Keratinocyte (primary cell): ENCODE measurements around the gene SIK3. TPM values are rescaled to one million over a fixed set of nuclear protein-coding genes. Genes with fewer than 3 reads are reported as not detected.

Experiments used
- DNase-seq: peaks from one replicate; pipeline ENCODE4 v3.0.0-alpha.2; 2011; ENCODE audit warnings: low read depth, missing footprints, low spot score
- FAIRE-seq: peaks from 2 replicates; lab custom pipeline; 2011; peaks lifted over from hg19 to GRCh38; lab: Jason Lieb, UNC
- H2AFZ ChIP-seq: 2 replicates; pipeline ENCODE4 v1.6.0; 2012; ENCODE audit warnings: low read length, control low read depth, inconsistent platforms; ENCODE audit not compliant: control insufficient read depth
- H3K27ac ChIP-seq: 2 replicates; pipeline ENCODE4 v1.5.1; 2011; ENCODE audit warnings: low read length; ENCODE audit not compliant: control insufficient read depth, insufficient read depth
- H3K27me3 ChIP-seq: 3 replicates; pipeline ENCODE4 v1.6.0; 2011; ENCODE audit warnings: low read length; ENCODE audit not compliant: control insufficient read depth, insufficient read depth; ENCODE audit errors: extremely low read depth
- H3K36me3 ChIP-seq, 2 experiments: 2 replicates in 1 of 2; 3 replicates in 1 of 2; pipeline ENCODE4 v1.5.1; 2011; ENCODE audit warnings: low read length in 2 of 2, mild to moderate bottlenecking in 1 of 2; ENCODE audit not compliant: control insufficient read depth in 2 of 2, insufficient read depth in 2 of 2; ENCODE audit errors: extremely low read depth in 1 of 2
- H3K4me1 ChIP-seq: 3 replicates; pipeline ENCODE4 v1.5.1; 2011; ENCODE audit warnings: low read length; ENCODE audit not compliant: control insufficient read depth, insufficient read depth; ENCODE audit errors: extremely low read depth
- H3K4me2 ChIP-seq: 3 replicates; pipeline ENCODE4 v1.6.0; 2011; ENCODE audit warnings: low read depth, low read length; ENCODE audit not compliant: control insufficient read depth, insufficient read depth; ENCODE audit errors: extremely low read depth
- H3K4me3 ChIP-seq, 3 experiments: fragments of 200-600 bp in 1 of 3; sonication (generic) in 1 of 3; 2 replicates in 2 of 3; 3 replicates in 1 of 3; pipeline ENCODE4 v1.5.1; 2011 to 2016; ENCODE audit warnings: low read length in 3 of 3, mild to moderate bottlenecking in 3 of 3, control low read depth in 2 of 3, inconsistent platforms in 1 of 3, low read depth in 1 of 3, mixed read lengths in 1 of 3, mixed run types in 1 of 3, moderate library complexity in 1 of 3; ENCODE audit not compliant: control insufficient read depth in 2 of 3, insufficient read depth in 2 of 3; ENCODE audit errors: extremely low read depth in 1 of 3
- H3K79me2 ChIP-seq: 2 replicates; pipeline ENCODE4 v1.6.0; 2012; ENCODE audit warnings: low read length; ENCODE audit not compliant: control insufficient read depth, insufficient read depth
- H3K9ac ChIP-seq: 3 replicates; pipeline ENCODE4 v1.6.0; 2011; ENCODE audit warnings: low read length; ENCODE audit not compliant: control insufficient read depth, insufficient read depth; ENCODE audit errors: extremely low read depth
- H3K9me1 ChIP-seq: 3 replicates; pipeline ENCODE4 v1.6.0; 2011; ENCODE audit warnings: low read length; ENCODE audit not compliant: control insufficient read depth, insufficient read depth; ENCODE audit errors: extremely low read depth
- H3K9me3 ChIP-seq: 2 replicates; pipeline ENCODE4 v1.5.1; 2012; ENCODE audit warnings: low read depth, low read length; ENCODE audit not compliant: control insufficient read depth
- H4K20me1 ChIP-seq: 3 replicates; pipeline ENCODE4 v1.6.0; 2011; ENCODE audit warnings: low read length; ENCODE audit not compliant: control insufficient read depth, insufficient read depth; ENCODE audit errors: extremely low read depth
- EZH2 ChIP-seq: IDR thresholded peaks from one replicate; pipeline ENCODE4 v1.6.1; 2012; ENCODE audit warnings: inconsistent platforms, mild to moderate bottlenecking, low read length, moderate library complexity
- dilution Hi-C: fragments of 300-500 bp; cut with MboI; formaldehyde crosslinking; loops from one replicate; pipeline ENCODE4 v1.7.0; 2020; ENCODE audit warnings: low sequenced_read_pairs; ENCODE audit not compliant: extremely low pct_ligation_motif_present
- polyA plus RNA-seq, 5 experiments: library from polyadenylated mRNA; depleted of rRNA in 3 of 5; stranded (reverse) in 3 of 5; stranded (forward) in 1 of 5; unstranded in 1 of 5; fragments of >200 nt; gene quantifications; 1 replicate in 1 of 5; 2 replicates in 3 of 5; 3 replicates in 1 of 5; pipeline versions ENCODE4 v1.2.1 to v1.2.3, GENCODE V29; 2011 to 2012; ENCODE audit warnings: missing spikeins in 2 of 5, low read depth in 1 of 5, low replicate concordance in 1 of 5
- TF ChIP-seq, protein P1 (sequence below), 3 experiments: IDR thresholded peaks in 1 of 3; conservative IDR thresholded peaks in 1 of 3; optimal IDR thresholded peaks in 1 of 3; 2 replicates in 2 of 3; 3 replicates in 1 of 3; pipeline versions ENCODE3 to v1.5.1; 2011; ENCODE audit warnings: low read length in 3 of 3, mild to moderate bottlenecking in 3 of 3, moderate library complexity in 2 of 3, control low read depth in 1 of 3, inconsistent platforms in 1 of 3; ENCODE audit not compliant: insufficient read depth in 2 of 3; ENCODE audit errors: extremely low read depth in 1 of 3

SIK3 gene
- polyA plus RNA-seq, 1 donor (not counting 4 experiments of a cell fraction or from before 2014, with no cell fraction given): 8.2 TPM

DNA sequence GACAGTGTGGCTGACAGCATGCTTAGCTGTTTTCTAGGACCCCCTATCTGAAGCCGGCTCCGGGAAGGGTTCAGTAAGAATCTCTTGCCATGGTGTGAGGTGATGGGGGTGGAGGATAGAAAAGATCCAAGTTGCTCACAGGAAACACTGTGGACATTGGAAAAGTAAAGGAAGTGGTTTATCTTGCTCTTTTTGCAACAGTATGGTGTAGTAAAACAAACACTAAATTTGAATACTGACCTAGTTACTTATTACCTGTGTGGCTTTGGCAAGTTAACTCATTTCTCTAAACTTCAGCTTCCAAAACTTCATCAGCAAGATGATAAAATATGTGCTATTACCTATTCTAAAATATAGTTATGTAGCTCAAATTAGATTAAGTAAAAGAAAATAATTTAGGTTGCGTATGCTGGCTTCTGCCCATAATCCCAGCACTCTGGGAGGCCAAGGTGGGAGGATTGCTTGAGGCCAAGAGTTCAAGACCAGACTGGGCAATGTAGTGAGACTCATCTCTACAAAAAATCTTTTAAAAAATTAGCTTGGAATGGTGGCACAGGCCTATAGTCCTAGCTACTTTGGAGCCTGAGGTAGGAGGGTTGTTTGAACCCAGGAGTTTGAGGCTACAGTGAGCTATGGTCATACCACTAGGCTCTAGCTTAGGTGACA, 209.2 kb downstream of the SIK3 start:
- no peaks in the 10 kb centered on the region for H3K4me1 ChIP-seq
- H3K4me2 ChIP-seq: no peak overlapping the region
- H3K36me3 ChIP-seq: peaks cover 4 to 7% of the 10 kb centered on the region in 2 experiments
- no peaks in the 10 kb centered on the region for H3K9me3 ChIP-seq
- DNase-seq (no peak), FAIRE-seq (no peak)
- no peak overlapping the region for H3K27ac ChIP-seq
- H3K9ac ChIP-seq: no peak overlapping the region
- H3K79me2 ChIP-seq: no peaks in the 10 kb centered on the region
- dilution Hi-C loops: no loop called here
- H3K9me1 ChIP-seq: no peaks in the 10 kb centered on the region
- no peaks in the 10 kb centered on the region for H3K27me3 ChIP-seq
- no peak overlapping the region for H2AFZ ChIP-seq
- no peak overlapping the region for H3K4me3 ChIP-seq
- TF ChIP-seq, protein P1, sequence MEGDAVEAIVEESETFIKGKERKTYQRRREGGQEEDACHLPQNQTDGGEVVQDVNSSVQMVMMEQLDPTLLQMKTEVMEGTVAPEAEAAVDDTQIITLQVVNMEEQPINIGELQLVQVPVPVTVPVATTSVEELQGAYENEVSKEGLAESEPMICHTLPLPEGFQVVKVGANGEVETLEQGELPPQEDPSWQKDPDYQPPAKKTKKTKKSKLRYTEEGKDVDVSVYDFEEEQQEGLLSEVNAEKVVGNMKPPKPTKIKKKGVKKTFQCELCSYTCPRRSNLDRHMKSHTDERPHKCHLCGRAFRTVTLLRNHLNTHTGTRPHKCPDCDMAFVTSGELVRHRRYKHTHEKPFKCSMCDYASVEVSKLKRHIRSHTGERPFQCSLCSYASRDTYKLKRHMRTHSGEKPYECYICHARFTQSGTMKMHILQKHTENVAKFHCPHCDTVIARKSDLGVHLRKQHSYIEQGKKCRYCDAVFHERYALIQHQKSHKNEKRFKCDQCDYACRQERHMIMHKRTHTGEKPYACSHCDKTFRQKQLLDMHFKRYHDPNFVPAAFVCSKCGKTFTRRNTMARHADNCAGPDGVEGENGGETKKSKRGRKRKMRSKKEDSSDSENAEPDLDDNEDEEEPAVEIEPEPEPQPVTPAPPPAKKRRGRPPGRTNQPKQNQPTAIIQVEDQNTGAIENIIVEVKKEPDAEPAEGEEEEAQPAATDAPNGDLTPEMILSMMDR (optimal IDR thresholded peaks at IDR 0.05 in 1 of 3, IDR thresholded peaks at IDR 0.05 in 1 of 3, conservative IDR thresholded peaks at IDR 0.05 in 1 of 3; ENCODE audit: extremely low read depth in 1 of 3, insufficient read depth in 2 of 3, low read length in 3 of 3): no peak
- TF ChIP-seq EZH2: no peak
- H4K20me1 ChIP-seq: no peaks in the 10 kb centered on the region

DNA sequence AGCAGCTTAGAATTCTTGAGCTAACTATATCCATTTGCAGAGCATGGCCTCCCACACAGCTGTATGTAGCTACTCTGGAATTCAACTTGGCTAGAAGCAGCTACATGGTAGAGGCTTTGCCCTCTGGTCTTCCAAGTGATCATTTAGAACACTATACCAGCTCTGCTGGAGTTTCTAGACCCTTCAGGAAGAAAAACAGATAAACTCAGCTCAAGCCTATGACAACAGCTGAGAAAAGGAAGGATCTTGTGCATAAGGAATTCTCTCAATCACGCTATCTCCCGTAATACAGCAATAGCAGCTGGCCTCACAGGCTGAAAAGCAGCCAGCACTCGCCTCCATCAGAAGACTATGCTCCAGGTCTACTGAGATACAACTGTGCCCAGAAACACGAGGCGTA, 210.2 kb downstream of the SIK3 start:
- H3K4me3 ChIP-seq: no peak overlapping the region
- no peaks in the 10 kb centered on the region for H4K20me1 ChIP-seq
- no peaks in the 10 kb centered on the region for H3K9me1 ChIP-seq
- no peaks in the 10 kb centered on the region for H3K79me2 ChIP-seq
- H3K9me3 ChIP-seq: no peaks in the 10 kb centered on the region
- peaks cover 2% of the 10 kb centered on the region for H3K4me1 ChIP-seq
- TF ChIP-seq, protein P1 (optimal IDR thresholded peaks at IDR 0.05 in 1 of 3, IDR thresholded peaks at IDR 0.05 in 1 of 3, conservative IDR thresholded peaks at IDR 0.05 in 1 of 3; ENCODE audit: extremely low read depth in 1 of 3, insufficient read depth in 2 of 3, low read length in 3 of 3): no peak
- TF ChIP-seq EZH2: no peak
- no peaks in the 10 kb centered on the region for H3K27me3 ChIP-seq
- no peaks in the 10 kb centered on the region for H3K36me3 ChIP-seq
- H3K4me2 ChIP-seq: no peak overlapping the region
- no peak overlapping the region for H2AFZ ChIP-seq
- H3K27ac ChIP-seq: no peak overlapping the region
- FAIRE-seq: no peak
- H3K9ac ChIP-seq: no peak overlapping the region
- dilution Hi-C loops: no loop called here
- DNase-seq: no peak
